GM18507 (cell line): ENCODE measurements around the gene RNASET2.
A peak's percentile ranks its signal among the peaks of the same experiment; 100 is the strongest.

ENCODE experiments used
- DNase-seq: peaks from one replicate; pipeline ENCODE4 v3.0.0; 2011; ENCODE audit warnings: low read depth; ENCODE audit not compliant: insufficient read length; ENCODE audit errors: extremely low spot score
- FAIRE-seq: peaks from 2 replicates; lab custom pipeline; 2011; peaks lifted over from hg19 to GRCh38; lab: Jason Lieb, UNC

RNASET2 gene

DNA sequence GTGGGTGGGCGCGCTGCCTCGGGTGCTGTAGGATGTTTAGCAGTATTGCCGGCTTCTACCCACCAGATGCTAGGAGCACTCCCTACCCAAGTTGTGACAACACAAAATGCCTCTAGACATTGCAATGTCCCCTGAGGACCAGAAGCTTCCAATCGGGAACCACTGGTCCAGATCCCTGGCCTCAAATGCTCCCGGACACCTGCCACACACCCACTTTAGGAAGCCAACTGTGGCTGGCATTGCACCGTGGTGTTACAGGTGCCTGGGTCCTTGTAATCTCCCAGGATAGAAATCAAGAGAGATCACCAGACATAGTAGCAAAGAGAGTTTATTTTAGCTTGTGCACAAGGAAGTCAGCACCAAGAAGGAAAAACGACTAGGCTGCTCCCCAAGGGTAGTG is 14.9 kb upstream of the RNASET2 start:
- DNase-seq (no peak), FAIRE-seq (no peak)

DNA sequence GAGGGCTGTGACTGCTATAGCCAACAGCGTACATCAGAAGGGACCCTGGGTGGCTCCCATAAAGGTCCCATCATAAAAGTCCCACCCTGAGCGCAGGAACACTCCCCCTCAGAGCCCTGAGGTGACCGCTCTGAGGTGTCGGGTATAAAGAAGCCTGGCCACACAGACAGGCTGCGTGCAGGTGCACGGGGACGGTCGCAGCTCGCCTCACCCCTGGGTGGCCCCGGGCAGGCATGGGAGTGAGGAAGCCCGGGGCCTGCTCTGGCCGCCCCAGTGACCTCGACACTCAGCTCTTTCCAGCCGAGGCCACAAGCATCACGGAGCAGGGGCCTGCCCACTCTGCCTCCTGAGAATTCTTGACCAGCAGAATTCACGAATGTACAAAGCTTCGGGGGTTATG is 14.4 kb upstream of the RNASET2 start:
- FAIRE-seq (no peak), DNase-seq (no peak)

DNA sequence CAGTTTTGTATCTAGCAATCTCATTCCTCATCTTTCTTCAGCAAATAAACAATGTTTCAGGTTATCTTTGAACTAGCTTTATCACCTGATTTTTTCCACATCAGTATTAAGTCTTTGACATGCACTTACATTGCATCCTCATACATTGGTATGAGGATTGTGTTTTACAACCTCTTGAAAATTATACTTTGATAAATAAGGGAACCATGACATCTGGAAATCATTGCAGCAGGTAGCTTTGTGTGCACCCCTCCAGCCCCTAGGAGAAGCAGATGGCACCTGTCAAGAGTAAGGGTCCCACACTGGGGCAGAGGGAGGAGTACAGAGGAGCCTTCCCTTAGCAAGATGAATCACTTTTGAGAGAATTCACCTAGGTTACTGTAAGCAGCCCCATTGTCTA is 13.7 kb upstream of the RNASET2 start:
- DNase-seq (no peak), FAIRE-seq (no peak)

DNA sequence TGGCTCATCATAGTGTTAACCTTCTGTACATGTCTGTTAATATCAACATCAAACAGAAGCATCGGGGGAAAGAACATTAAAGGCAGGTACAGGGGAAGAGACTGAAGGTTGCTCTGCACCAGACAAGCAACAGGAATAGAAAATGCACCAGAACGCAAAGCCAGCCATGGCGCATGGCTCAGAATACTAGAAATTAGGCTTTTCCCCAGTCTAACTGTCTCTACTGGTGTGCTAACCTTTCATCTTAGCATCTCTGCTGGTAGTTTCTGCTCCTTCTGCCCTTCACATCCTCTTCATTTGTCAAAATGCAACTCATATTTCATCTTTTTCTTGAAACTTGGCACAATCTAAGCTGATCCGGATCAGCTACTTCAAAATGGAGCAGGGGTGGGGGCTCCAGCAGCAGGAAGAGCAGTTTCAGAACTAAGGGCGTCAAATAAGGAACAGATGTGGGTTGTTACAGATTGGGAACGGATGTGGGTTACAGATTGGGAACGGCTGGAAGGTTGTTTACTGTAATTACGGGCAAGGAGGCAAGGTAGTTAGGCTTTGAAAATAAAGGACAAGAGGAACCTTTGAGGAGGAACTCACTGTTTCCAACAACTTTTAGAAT is 13.1 kb upstream of the RNASET2 start:
- DNase-seq (no peak), FAIRE-seq (no peak)

DNA sequence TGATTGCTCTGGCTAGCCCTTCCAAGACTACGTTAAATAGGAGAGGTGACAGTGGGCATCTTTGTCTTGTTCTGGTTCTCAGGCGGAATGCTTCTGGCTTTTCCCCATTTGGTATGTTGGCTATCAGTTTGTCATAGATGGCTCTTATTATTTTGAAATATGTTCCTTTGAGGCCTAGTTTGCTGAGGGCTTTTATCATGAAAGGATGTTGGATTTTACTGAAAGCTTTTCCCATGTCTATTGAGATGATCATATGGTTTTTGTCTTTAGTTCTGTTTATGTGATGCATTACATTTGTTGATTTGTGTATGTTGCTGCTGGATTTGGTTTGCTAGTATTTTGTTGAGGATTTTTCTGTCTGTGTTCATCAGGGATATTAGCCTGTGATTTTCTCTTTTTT is 9.9 kb upstream of the RNASET2 start:
- DNase-seq (no peak), FAIRE-seq (no peak)

DNA sequence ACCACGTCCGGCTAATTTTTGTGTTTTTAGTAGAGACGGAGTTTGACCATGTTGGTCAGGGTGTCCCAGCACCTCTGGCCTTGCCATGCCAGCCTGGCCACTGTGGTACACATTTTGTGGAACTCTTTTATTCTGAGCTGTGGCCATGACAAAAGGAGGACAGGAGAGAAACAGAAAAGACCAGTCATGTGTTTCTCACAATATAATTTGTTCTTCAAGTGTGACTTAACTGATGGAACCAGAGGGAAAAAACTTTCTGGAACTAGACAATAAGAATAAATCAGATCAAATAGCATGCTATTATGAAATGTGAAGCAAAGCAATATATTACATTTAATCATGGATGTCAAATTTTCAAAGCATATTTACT is 4.2 kb upstream of the RNASET2 start:
- FAIRE-seq (no peak), DNase-seq (no peak)

DNA sequence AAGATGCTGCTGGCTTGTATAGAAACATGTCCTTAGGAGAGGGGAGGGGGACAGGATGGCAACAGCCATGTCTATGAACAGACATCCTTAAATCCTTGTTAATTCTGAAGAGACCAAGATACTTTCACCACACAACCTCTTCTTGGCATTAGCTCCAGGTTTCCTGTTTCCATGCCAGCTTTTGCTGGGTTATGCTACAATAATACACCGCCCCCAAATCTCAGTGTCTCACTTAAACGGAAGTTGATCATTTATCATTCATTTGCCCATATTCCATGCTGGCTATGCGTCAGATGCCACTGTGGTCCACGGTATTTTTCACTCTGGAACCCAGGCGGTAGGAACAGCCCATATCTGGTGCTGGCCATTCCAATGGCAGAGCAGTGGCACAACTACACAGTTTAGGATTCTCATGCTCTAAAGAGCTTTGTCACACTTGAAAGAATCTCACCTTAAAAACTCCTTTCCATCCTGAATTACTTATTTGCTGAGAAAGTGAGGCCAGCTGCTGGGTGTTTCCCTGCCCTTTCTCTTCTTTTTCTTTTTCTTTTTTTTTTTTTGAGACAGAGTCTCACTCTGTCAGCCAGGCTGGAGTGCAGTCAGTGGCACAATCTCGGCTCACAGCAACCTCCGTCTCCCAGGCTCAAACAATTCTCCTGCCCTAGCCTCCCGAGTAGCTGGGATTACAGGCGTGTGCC is 3.7 kb upstream of the RNASET2 start:
- peak; percentile 31 for FAIRE-seq

DNA sequence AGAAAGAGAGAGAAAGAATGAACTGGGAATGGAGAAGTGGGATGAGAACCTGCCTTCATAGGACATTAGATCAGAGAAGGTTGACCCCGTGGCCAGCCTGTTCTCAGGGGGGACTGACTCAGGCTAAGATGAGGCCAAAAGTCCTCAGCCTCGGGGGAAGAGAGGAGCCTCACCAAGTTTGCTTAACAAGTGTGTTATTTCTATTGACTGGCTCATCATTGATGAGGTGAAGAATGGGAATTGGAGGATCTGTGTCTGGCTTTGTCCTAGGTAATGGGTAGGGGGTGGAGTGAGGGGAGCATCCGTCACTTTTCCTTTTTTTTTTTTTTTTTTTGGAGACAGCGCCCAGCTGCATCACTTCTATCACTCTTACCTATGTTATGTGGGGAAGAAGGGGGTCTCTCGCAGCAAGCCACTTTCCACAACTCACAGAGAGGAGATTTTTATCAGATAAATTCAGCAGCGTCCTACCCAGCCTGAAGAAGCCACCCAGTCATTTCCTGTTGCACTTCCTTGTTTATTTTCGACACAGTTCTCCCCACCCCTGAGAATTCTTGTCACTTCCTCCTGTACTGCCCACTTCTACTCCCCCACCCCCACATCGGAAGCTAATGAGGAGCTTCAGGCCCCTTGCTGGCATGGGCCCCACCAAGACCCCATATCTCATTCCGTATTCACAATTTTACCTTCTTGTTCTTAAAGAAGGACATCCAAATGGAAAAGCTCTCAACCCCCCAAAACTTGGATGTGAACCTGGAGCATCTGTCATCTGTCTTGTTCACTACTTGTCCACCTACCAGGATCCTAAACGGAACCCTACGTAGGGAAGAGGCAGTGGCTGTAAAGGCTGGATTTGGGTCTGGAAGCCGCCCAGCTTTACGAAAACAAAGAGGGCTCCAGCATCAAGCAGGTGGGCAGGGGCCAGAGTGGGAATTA is 2.8 kb upstream of the RNASET2 start:
- FAIRE-seq (peak; percentile 92), DNase-seq (peak; percentile 30)

More for the DNA sequence above, 3.7 kb upstream of the RNASET2 start:
- DNase-seq: no peak

DNA sequence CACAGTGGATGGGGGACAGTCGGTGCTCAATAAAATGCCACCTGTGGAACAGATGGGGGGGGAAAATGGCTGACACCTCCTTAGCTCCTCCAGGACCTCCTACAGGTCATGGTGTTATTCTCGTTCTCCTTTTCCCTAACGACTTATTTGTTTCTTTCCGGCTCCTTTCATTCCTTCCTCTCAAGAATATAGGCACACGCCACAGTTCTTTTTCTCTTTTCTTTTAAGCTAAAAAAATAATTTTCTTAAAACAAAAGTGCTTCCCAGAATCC is 1.4 kb upstream of the RNASET2 start:
- no peak for DNase-seq
- no peak for FAIRE-seq

DNA sequence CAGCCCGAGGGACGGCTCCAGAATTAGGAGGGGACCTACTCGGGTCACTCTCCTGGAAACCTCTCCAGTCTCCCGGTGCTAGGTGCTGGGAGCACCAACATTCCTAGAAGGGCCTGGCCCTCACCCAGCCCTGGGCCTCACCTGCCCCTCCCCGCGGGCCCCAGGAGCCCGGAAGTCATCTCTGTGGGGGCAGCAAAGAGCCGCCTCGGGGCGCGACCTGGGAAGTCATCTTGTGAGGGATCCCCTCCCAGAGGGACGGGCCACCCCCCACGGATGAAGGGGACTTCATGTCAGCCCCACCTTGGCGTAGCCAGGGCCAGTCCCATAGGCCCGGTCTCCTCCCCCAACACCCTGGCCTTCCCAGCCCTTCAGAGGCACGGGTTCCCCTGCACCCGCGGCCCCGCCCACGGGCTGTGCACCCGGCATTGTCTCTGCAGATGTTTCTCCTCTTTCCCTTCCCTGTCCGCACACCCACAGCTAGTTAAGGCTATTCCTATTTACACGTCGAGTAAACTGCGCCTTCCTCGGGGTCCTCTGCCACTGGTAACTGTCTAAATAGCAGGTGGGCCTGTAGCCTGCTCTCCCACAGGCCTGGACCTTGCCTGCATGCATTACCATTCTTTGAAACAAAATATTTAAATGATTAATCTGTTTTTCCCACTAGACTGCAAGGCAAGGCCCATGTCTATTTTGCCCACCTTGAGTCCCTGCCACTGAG is 896 bp upstream of the RNASET2 start:
- DNase-seq: peak; percentile 22
- FAIRE-seq: peak; percentile 87

DNA sequence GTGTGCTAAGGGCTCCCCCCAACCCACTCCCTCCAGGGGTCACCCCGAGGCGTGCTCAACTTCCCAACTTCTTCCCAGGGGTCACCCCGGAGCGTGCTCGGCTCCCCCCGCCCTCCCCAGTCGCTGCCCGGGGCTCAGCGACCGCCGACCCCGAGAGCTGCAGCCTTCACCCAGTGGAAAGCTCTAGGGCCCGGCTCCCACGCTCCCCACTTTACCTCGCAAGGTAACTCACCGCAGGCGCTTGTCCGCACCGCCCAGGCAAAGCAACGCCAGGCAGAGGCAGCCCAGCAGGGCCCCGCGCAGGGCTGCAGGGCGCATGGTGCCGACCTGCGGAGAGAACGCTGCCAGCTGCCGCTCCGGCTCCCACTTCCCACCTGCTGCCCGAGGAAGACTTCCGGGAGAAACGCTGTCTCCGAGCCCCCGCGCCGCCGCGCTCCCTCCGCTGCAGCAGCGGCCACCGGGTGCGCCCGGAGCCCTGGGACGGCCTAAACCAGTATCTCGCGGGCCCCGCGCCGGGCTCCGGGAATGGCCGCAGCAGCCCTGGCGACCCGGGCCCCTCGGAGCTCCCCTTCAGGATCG is 396 bp downstream of the RNASET2 start:
- no peak for DNase-seq
- FAIRE-seq: no peak

DNA sequence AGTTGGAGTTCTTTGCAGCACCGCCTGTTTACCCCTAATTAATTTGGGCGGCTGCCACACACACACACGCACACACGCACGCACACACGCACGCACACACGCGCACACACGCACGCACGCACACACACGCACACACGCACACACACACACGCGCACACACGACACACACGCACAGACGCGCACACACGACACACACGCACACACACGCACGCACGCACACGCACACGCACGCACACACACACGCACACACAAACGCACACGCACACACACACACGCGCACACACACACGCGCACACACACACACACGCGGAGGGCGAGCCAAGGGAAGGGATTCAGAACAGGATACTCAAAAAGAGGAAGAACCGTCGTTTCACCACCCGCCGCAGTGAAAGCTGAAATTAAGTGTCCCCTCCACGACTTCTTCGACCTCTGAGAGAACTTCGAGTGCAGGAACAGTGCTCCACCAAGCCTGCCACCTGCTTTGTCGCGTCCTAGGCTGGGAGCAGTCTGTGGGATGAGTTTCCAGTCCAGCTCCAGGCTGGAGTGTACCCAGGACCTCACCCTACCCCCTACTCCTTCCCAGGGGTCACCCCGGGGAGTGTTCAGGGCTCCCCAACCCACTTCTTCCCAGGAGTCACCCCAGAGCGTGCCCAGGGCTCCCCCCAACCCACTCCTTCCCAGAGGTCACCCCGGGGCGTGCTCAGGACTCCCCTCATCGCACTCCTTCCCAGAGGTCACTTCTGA is 1.1 kb downstream of the RNASET2 start:
- FAIRE-seq: peak; percentile 67
- DNase-seq: no peak

DNA sequence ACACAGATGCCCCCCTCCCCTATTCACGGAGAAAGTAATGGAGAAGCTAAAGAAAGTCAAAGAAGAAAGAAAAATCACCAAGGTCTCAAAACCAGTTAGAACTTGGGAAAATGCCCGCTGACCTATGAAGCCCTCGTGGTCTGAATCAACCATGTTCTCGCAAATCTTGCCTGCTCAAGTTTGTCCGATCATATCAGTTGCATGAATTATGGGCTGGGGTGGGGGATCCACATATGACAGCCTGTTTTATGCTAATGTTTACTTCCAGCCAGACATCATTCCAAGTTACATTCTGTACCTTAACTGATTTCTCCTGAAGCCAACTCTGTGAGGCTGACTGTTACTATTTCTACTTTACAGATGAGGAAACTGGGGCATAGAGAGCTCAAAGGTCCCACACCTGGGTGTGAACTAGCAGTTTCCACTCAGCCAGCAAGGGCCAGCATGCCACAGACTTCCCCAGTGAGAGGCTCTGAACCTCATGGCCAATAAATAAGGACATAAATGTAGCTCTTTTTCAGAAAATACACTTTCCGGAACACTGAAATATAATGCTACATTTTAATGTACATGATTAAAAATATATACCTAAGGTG is 2.1 kb downstream of the RNASET2 start:
- FAIRE-seq: peak; percentile 46
- DNase-seq: no peak

DNA sequence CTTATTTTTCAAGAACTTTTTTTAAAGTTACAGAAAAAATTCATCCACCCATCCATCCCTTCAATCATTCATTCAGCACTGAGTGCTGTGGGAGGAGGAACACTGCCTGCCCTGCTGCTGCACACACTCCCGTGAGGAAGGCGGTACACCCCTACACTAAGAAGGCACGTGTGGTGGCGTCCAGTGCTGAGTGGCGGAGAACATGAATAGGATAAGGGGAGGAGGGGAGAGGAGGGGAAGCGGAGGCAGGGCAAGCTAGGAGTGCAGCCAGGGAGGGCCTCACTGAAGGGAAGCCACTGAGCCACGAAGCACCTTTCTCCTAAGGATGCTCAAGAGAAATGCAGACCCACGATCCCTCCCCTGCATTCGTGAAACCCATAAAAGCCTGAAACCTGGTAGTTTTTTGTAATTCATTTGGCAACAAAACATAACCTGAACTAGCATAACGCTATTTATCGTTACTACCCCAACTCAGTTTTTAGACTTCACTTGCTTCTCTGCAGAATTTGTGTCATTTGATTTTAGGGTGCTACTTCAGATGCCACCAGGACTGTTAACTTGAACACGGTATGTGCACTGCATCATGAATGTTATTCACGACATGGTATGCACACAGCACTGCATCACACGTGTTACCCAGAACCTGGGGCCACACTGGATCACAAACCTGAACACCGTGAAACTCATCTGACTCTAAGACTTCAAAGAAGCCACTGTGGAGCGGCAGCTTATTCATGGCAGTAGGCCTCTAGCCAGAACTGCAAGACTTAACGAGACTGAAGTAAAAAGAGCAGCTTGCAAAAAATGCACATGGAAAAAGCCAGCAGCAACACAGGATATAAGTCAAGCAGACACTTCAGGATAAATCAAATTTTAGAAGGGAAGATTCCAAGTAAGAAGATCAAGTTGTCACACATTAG is 3.5 kb downstream of the RNASET2 start:
- no peak for DNase-seq

DNA sequence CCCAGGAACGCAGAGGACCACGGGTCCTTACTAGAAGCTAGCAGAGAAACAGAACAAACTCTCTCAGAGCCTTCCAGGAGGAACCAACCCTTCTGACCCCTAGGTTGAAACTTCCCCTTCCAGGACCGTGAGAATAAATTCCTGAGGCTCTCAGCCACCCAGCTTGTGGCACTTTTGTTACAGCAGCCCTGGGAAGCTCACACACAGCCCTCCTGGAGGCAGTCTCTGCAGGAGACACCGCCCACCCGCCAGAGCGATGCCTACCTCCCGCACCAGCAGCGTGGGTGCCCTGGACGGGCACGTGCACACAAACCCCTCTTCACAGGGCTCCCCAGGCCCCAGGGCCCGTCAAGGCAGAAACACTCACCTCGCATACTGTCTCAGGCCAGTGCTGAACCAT is 4.2 kb downstream of the RNASET2 start:
- no peak for DNase-seq
- FAIRE-seq: no peak

More for the DNA sequence above, 3.5 kb downstream of the RNASET2 start:
- FAIRE-seq: no peak

DNA sequence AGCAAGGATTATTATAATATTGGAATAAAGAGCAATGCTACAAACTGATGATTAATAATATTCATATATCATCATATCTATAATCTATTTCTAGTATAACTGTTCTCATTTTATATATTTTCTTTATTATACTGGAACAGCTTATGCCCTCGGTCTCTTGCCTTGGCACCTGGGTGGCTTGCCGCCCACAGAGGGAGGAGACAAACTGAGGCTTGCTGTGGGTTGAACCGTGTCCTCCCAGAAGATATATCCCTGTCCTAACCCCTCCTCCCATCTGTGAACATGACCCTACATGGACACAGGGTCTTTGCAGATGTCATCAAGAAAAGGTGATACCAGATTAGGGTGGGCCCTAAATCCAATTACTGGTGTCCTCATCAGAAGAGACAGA is 4.7 kb downstream of the RNASET2 start:
- DNase-seq (no peak), FAIRE-seq (no peak)

DNA sequence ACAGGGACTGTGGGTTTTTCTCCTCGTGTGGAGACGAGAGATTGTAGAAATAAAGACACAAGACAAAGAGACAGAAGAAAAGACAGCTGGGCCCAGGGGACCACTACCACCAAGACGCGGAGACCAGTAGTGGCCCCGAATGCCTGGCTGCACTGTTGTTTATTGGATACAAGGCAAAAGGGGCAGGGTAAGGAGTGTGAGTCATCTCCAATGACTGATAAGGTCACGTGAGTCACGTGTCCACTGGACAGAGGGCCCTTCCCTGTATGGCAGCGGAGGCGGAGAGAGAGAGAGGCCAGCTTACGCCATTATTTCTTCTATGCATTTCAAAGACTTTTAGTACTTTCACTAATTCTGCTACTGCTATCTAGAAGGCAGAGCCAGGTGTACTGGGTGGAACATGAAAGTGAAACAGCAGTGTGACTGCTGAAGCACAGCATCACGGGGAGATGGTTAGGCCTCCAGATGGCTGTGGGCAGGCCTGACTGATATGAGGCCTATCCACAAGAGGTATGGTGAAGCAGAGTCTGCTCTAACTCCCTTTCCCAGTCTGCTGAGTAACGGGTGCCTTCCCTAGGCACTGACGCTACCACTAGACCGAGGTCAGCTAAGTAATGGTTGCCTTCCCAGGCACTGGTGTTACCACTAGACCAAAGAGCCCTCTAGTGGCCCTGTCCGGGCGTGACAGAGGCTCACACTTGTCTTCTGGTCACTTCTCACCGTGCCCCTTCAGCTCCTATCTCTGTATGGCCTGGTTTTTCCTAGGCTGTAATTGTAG is 5.3 kb downstream of the RNASET2 start:
- DNase-seq (peak; percentile 42), FAIRE-seq (peak; percentile 97)
